Vagina (tissue), 2 donors: Measurements from ENCODE around the gene CYYR1.

ENCODE experiments used
- CTCF ChIP-seq, 3 experiments: fragments of 450-650 bp in 2 of 3; fragments of 200-600 bp in 1 of 3; sonication (generic) in 1 of 3; IDR thresholded peaks; one replicate each; pipeline ENCODE4 v1.5.1; 2017 to 2019; ENCODE audit warnings: antibody characterized with exemption in 3 of 3, mild to moderate bottlenecking in 2 of 3, moderate library complexity in 2 of 3
- POLR2A ChIP-seq, 2 donors: fragments of 450-650 bp; IDR thresholded peaks; one replicate each; pipeline ENCODE4 v1.6.1; 2017; ENCODE audit warnings: antibody characterized with exemption in 2 of 2, mild to moderate bottlenecking in 2 of 2, moderate library complexity in 2 of 2
- POLR2AphosphoS5 ChIP-seq, 2 donors: sonication (generic); formaldehyde crosslinking; IDR thresholded peaks; one replicate each; pipeline ENCODE4 v1.9.0; 2017; ENCODE audit warnings: antibody characterized with exemption in 2 of 2, mild to moderate bottlenecking in 2 of 2, low read depth in 1 of 2; ENCODE audit not compliant: insufficient read depth in 1 of 2

DNA sequence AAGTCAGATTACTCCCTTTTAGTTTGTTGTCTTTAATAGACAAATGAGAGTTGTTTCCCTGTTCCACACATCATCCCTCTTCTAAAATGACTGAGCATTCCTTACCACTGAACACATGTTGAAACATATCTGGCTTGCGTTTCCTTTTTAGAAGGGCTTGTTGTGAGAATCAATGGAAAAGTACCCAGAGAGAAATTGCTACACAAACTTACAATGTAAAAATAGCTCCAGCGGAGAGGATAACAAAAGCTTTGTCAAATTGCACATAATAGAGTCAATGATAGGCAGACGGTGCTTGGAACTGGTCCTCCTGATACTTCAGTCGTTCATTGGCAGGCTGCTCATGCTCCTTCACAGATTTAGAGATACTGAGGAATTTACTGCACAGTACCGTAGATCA is 123.9 kb downstream of the CYYR1 start:
- no peak for TF ChIP-seq CTCF (IDR thresholded peaks at IDR 0.05)
- no peak for TF ChIP-seq POLR2A (IDR thresholded peaks at IDR 0.05)
- TF ChIP-seq POLR2AphosphoS5 (IDR thresholded peaks at IDR 0.05; ENCODE audit: insufficient read depth in 1 of 2, low read depth in 1 of 2) = no peak
